ENCODE measurements around the gene CRYBG2. TPM values are rescaled to one million over a fixed set of nuclear protein-coding genes. Genes with fewer than 3 reads are reported as not detected.

CRYBG2 gene
- total and polyA plus RNA-seq, 10 of the 15 experiments (the other 5 are each of a cell fraction or from before 2014, with no cell fraction given): 0.03 to 1.2 (median 0.11) TPM; not detected in 4

DNA sequence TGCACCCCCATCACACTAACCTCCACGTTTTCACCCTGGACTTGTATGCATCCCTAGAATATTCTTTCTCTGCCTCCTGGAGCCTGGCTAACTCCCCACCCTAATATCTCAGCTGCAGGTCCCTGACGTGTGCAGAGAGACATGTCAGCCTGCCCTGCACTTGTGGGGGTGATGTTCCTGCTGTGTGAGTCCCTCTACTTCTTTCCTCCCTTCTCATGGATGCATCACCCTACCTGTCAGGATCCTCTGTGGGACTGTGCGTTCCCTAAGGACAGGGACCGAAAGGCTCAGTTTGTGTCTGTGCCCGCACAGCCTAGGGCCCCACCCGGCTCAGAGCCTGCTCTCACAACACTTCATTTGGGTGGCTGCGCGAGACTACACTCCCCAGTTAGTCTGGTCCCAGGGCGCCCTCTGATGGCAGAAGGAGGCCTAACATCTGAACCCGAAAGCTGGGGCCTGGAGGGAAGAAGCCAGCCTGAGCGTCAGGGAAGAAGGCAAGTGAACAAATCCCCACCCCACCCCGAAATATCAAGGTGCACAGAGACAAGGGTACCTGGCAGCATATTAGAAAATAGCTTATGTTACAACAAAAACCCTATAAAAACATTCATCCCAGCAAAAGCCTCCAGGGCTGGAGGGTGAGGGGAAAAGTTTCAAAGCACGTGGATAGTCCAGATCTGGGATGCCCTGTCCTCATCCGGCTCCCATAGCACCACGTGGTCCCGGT, 32.5 kb downstream of the CRYBG2 start (continued):
- TF ChIP-seq, protein P1, sequence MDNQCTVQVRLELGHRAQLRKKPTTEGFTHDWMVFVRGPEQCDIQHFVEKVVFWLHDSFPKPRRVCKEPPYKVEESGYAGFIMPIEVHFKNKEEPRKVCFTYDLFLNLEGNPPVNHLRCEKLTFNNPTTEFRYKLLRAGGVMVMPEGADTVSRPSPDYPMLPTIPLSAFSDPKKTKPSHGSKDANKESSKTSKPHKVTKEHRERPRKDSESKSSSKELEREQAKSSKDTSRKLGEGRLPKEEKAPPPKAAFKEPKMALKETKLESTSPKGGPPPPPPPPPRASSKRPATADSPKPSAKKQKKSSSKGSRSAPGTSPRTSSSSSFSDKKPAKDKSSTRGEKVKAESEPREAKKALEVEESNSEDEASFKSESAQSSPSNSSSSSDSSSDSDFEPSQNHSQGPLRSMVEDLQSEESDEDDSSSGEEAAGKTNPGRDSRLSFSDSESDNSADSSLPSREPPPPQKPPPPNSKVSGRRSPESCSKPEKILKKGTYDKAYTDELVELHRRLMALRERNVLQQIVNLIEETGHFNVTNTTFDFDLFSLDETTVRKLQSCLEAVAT (IDR thresholded peaks at IDR 0.05): 0 out of 2 replicates have a peak, but pooled peaks have one; percentile 27
- no peak for TF ChIP-seq BRCA1 (IDR thresholded peaks at IDR 0.05; ENCODE audit: low read depth, low read length)
- no peak for TF ChIP-seq E4F1 (IDR thresholded peaks at IDR 0.05; ENCODE audit: borderline replicate concordance, partially characterized antibody)
- TF ChIP-seq, protein P2, sequence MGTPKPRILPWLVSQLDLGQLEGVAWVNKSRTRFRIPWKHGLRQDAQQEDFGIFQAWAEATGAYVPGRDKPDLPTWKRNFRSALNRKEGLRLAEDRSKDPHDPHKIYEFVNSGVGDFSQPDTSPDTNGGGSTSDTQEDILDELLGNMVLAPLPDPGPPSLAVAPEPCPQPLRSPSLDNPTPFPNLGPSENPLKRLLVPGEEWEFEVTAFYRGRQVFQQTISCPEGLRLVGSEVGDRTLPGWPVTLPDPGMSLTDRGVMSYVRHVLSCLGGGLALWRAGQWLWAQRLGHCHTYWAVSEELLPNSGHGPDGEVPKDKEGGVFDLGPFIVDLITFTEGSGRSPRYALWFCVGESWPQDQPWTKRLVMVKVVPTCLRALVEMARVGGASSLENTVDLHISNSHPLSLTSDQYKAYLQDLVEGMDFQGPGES (IDR thresholded peaks at IDR 0.05): no peak
- TF ChIP-seq LARP7 (IDR thresholded peaks at IDR 0.05): 0 out of 2 replicates have a peak, but pooled peaks have one; percentile 38
- TF ChIP-seq SMC3 (IDR thresholded peaks at IDR 0.05; ENCODE audit: borderline replicate concordance, low read length): peak; percentile 96
- TF ChIP-seq IKZF1 (conservative IDR thresholded peaks at IDR 0.05): peak; percentile 30; the same call in 1 of the 2 replicates
- TF ChIP-seq MYC (IDR thresholded peaks at IDR 0.05; ENCODE audit: insufficient read depth, insufficient read length, insufficient replicate concordance, low read length, severe bottlenecking): no peak
- TF ChIP-seq BACH1 (IDR thresholded peaks at IDR 0.05; ENCODE audit: borderline replicate concordance): no peak
- TF ChIP-seq, protein P3, sequence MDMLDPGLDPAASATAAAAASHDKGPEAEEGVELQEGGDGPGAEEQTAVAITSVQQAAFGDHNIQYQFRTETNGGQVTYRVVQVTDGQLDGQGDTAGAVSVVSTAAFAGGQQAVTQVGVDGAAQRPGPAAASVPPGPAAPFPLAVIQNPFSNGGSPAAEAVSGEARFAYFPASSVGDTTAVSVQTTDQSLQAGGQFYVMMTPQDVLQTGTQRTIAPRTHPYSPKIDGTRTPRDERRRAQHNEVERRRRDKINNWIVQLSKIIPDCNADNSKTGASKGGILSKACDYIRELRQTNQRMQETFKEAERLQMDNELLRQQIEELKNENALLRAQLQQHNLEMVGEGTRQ (IDR thresholded peaks at IDR 0.05; ENCODE audit: borderline replicate concordance, low read depth, low read length): no peak
- TF ChIP-seq EZH2 (IDR thresholded peaks at IDR 0.05; ENCODE audit: borderline replicate concordance, control insufficient read depth, low read depth, low read length): no peak
- TF ChIP-seq, protein P4, sequence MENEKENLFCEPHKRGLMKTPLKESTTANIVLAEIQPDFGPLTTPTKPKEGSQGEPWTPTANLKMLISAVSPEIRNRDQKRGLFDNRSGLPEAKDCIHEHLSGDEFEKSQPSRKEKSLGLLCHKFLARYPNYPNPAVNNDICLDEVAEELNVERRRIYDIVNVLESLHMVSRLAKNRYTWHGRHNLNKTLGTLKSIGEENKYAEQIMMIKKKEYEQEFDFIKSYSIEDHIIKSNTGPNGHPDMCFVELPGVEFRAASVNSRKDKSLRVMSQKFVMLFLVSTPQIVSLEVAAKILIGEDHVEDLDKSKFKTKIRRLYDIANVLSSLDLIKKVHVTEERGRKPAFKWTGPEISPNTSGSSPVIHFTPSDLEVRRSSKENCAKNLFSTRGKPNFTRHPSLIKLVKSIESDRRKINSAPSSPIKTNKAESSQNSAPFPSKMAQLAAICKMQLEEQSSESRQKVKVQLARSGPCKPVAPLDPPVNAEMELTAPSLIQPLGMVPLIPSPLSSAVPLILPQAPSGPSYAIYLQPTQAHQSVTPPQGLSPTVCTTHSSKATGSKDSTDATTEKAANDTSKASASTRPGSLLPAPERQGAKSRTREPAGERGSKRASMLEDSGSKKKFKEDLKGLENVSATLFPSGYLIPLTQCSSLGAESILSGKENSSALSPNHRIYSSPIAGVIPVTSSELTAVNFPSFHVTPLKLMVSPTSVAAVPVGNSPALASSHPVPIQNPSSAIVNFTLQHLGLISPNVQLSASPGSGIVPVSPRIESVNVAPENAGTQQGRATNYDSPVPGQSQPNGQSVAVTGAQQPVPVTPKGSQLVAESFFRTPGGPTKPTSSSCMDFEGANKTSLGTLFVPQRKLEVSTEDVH (IDR thresholded peaks at IDR 0.05; ENCODE audit: low read depth, partially characterized antibody): no peak
- no peak for TF ChIP-seq KAT2A (conservative IDR thresholded peaks at IDR 0.05; ENCODE audit: control insufficient read depth, low read depth, low read length)
- TF ChIP-seq TCF7 (IDR thresholded peaks at IDR 0.05; ENCODE audit: borderline replicate concordance): no peak
- TF ChIP-seq SUZ12 (IDR thresholded peaks at IDR 0.05; ENCODE audit: unreplicated experiment): no peak
- no peak for TF ChIP-seq STAT1 (conservative IDR thresholded peaks at IDR 0.05)
- TF ChIP-seq FOXM1 (IDR thresholded peaks at IDR 0.05; ENCODE audit: low read depth, low read length): 0 out of 2 replicates have a peak, but pooled peaks have one; percentile 42
- TF ChIP-seq, protein P5, sequence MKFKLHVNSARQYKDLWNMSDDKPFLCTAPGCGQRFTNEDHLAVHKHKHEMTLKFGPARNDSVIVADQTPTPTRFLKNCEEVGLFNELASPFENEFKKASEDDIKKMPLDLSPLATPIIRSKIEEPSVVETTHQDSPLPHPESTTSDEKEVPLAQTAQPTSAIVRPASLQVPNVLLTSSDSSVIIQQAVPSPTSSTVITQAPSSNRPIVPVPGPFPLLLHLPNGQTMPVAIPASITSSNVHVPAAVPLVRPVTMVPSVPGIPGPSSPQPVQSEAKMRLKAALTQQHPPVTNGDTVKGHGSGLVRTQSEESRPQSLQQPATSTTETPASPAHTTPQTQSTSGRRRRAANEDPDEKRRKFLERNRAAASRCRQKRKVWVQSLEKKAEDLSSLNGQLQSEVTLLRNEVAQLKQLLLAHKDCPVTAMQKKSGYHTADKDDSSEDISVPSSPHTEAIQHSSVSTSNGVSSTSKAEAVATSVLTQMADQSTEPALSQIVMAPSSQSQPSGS (IDR thresholded peaks at IDR 0.05; ENCODE audit: low read length): no peak

Measured in GM12878 (cell line).